Tibial nerve (tissue), 4 donors: Measurements from ENCODE around the gene MYADML2. TPM values are rescaled to one million over a fixed set of nuclear protein-coding genes. Genes with fewer than 3 reads are reported as not detected.

Experiments used
- DNase-seq, 2 donors: peaks; one replicate each; pipeline ENCODE4 v3.0.0-alpha.2; 2019; ENCODE audit warnings: low spot score in 2 of 2
- H3K27ac ChIP-seq, 4 donors: fragments of 200-600 bp; sonication (generic) in 3 of 4; one replicate each; pipeline ENCODE4 v1.5.1; 2017 to 2019; ENCODE audit warnings: mild to moderate bottlenecking in 1 of 4
- H3K27me3 ChIP-seq, 2 donors: fragments of 200-600 bp; sonication (generic) in 1 of 2; one replicate each; pipeline versions ENCODE4 v1.5.1 to v1.6.0; 2017 to 2019
- H3K36me3 ChIP-seq, 3 donors: fragments of 200-600 bp; sonication (generic); one replicate each; pipeline ENCODE4 v1.5.1; 2018 to 2019
- H3K4me1 ChIP-seq, 4 donors: fragments of 200-600 bp; sonication (generic) in 3 of 4; one replicate each; pipeline ENCODE4 v1.5.1; 2017 to 2019
- H3K4me3 ChIP-seq, 4 donors: fragments of 200-600 bp; sonication (generic) in 3 of 4; one replicate each; pipeline ENCODE4 v1.5.1; 2017 to 2019; ENCODE audit warnings: mild to moderate bottlenecking in 1 of 4, moderate library complexity in 1 of 4
- H3K9me3 ChIP-seq, 4 donors: fragments of 200-600 bp; sonication (generic) in 3 of 4; one replicate each; pipeline ENCODE4 v1.5.1; 2017 to 2019
- CTCF ChIP-seq, 5 experiments: fragments of 200-600 bp in 3 of 5; fragments of 450-650 bp in 2 of 5; sonication (generic) in 3 of 5; IDR thresholded peaks; one replicate each; pipeline ENCODE4 v1.5.1; 2016 to 2019; ENCODE audit warnings: antibody characterized with exemption in 5 of 5, mild to moderate bottlenecking in 3 of 5, moderate library complexity in 2 of 5
- EP300 ChIP-seq, 2 donors: sonication (generic); formaldehyde crosslinking; IDR thresholded peaks; one replicate each; pipeline ENCODE4 v1.6.1; 2017; ENCODE audit warnings: antibody characterized with exemption in 2 of 2, mild to moderate bottlenecking in 1 of 2
- POLR2A ChIP-seq, 2 donors: fragments of 450-650 bp; IDR thresholded peaks; one replicate each; pipeline ENCODE4 v1.6.1; 2017; ENCODE audit warnings: antibody characterized with exemption in 2 of 2, mild to moderate bottlenecking in 2 of 2, moderate library complexity in 2 of 2
- WGBS, 2 donors: methylation state at CpG; one replicate each; pipeline ENCODE4 v1.1.5; 2018; 5-methylcytosine and 5-hydroxymethylcytosine counted together
- total RNA-seq, 4 donors: library from RNA; depleted of rRNA; stranded (reverse); fragments of >200 nt; gene quantifications; one replicate each; pipeline ENCODE4 v1.1.0, GENCODE V29; 2016

Gene MYADML2
- total RNA-seq, 4 donors from 2014 or later, result not detected

GRCh38 chr17:81968396-81968745, 21.3 kb upstream of the MYADML2 start:
- H3K36me3 ChIP-seq, result no peaks in the 10 kb centered on the region
- peak overlapping the region in 1 of 4 donors; percentile 33 for H3K4me3 ChIP-seq
- WGBS, 2 donors, result 68 to 69% methylated on average over 7 of the region's 7 CpGs

GRCh38 chr17:81967533-81968395, 20.7 kb upstream of the MYADML2 start:
- peak overlapping the region in 1 of 4 donors; percentile 33 for H3K4me3 ChIP-seq
- H3K27ac ChIP-seq, result peak overlapping the region in 1 of 4 donors; percentile 3
- H3K9me3 ChIP-seq, result no peaks in the 10 kb centered on the region
- no peaks in the 10 kb centered on the region for H3K36me3 ChIP-seq
- peaks cover 0 to 21% (median 16%) of the 10 kb centered on the region in 4 donors for H3K4me1 ChIP-seq
- TF ChIP-seq POLR2A (IDR thresholded peaks at IDR 0.05) (no peak), EP300 (IDR thresholded peaks at IDR 0.05) (peak; percentile 47 to 70), CTCF (IDR thresholded peaks at IDR 0.05) (no peak)
- 17% methylated on average over 23 to 29 of the region's 36 CpGs for WGBS, 2 donors
- DNase-seq, result peak; percentile 37 to 53
- peaks cover 0 to 44% of the 10 kb centered on the region in 2 donors for H3K27me3 ChIP-seq

More at GRCh38 chr17:81968396-81968745, 21.3 kb upstream of the MYADML2 start:
- DNase-seq, result no peak
- H3K27me3 ChIP-seq, result peaks cover 0 to 38% of the 10 kb centered on the region in 2 donors
- no peak for TF ChIP-seq POLR2A (IDR thresholded peaks at IDR 0.05)
- TF ChIP-seq CTCF (IDR thresholded peaks at IDR 0.05), result no peak
- TF ChIP-seq EP300 (IDR thresholded peaks at IDR 0.05), result no peak
- H3K27ac ChIP-seq, result no peak overlapping the region
- H3K4me1 ChIP-seq, result peaks cover 0 to 21% (median 16%) of the 10 kb centered on the region in 4 donors
- peaks cover 0 to under 1% (median 0%) of the 10 kb centered on the region in 4 donors for H3K9me3 ChIP-seq

GRCh38 chr17:81967244-81967532, 20.2 kb upstream of the MYADML2 start:
- Histone ChIP-seq H3K36me3 (no peaks in the 10 kb centered on the region), H3K4me1 (peaks cover 0 to 21% (median 16%) of the 10 kb centered on the region in 4 donors), H3K27ac (no peak overlapping the region), H3K4me3 (no peak overlapping the region), H3K9me3 (no peaks in the 10 kb centered on the region), H3K27me3 (peaks cover 0 to 50% of the 10 kb centered on the region in 2 donors)
- WGBS, 2 donors, result 64 to 81% methylated on average over 3 to 5 of the region's 5 CpGs
- DNase-seq, result no peak
- TF ChIP-seq CTCF (IDR thresholded peaks at IDR 0.05) (no peak), EP300 (IDR thresholded peaks at IDR 0.05) (no peak), POLR2A (IDR thresholded peaks at IDR 0.05) (no peak)

GRCh38 chr17:81966343-81967243, 19.6 kb upstream of the MYADML2 start:
- H3K27me3 ChIP-seq, result peaks cover 4 to 56% of the 10 kb centered on the region in 2 donors
- no peaks in the 10 kb centered on the region for H3K9me3 ChIP-seq
- no peak for DNase-seq
- WGBS, 2 donors, result 51 to 58% methylated on average over 34 to 35 of the region's 41 CpGs
- no peak overlapping the region for H3K4me3 ChIP-seq
- TF ChIP-seq EP300 (IDR thresholded peaks at IDR 0.05) (no peak), POLR2A (IDR thresholded peaks at IDR 0.05) (no peak), CTCF (IDR thresholded peaks at IDR 0.05) (no peak)
- no peak overlapping the region for H3K27ac ChIP-seq
- peaks cover 0 to 27% (median 16%) of the 10 kb centered on the region in 4 donors for H3K4me1 ChIP-seq
- H3K36me3 ChIP-seq, result no peaks in the 10 kb centered on the region
